ENCODE data around the gene SH3RF3. TPM values are rescaled to one million over a fixed set of nuclear protein-coding genes. Genes with fewer than 3 reads are reported as not detected.

Gene SH3RF3
- total and polyA plus RNA-seq, 2 of the 13 experiments (the other 11 are each of a cell fraction or from before 2014, with no cell fraction given) = 0.04 TPM; not detected in 1

- Histone ChIP-seq H3K9ac (ENCODE audit: insufficient read depth, low read depth, low read length) (no peak overlapping the region), H3K4me3 (replicated peaks in 1 of 3; ENCODE audit: insufficient read depth in 1 of 3, low read depth in 2 of 3, low read length in 3 of 3) (no peak overlapping the region), H3K27ac (ENCODE audit: extremely low read length, insufficient read depth, low read length) (no peak overlapping the region), H3K79me2 (ENCODE audit: insufficient read depth, low read length) (no peaks in the 10 kb centered on the region), H3K36me3 (replicated peaks in 1 of 2; ENCODE audit: control insufficient read depth in 1 of 2, insufficient read depth in 2 of 2, low read length in 2 of 2) (no peaks in the 10 kb centered on the region), H3K4me2 (ENCODE audit: low read depth, low read length) (no peak overlapping the region; the same call in 1 of the 2 replicates), H4K20me1 (ENCODE audit: insufficient read depth, low read length) (no peaks in the 10 kb centered on the region; the same call in 1 of the 2 replicates), H3K27me3 (ENCODE audit: control insufficient read depth in 1 of 2, insufficient read depth in 2 of 2, low read length in 2 of 2) (peaks cover 0 to 14% of the 10 kb centered on the region in 2 experiments; a peak in 2 of 5 replicates), H2AFZ (ENCODE audit: low read length) (no peak overlapping the region), H3K4me1 (ENCODE audit: insufficient read depth, low read length) (peaks cover 31% of the 10 kb centered on the region), H3K9me3 (ENCODE audit: low read length) (no peaks in the 10 kb centered on the region)
- DNase-seq (ENCODE audit: low spot score) = no peak
- ChIA-PET POLR2A (no interaction called here), CTCF (ENCODE audit: low intra/inter-chr PET ratio, low total read pairs) (no interaction called here)
- WGBS (ENCODE audit: low lambda C conversion rate) = 68% methylated on average over 5 of the region's 5 CpGs
- TF ChIP-seq ZNF329 (CRISPR knock-in tag; IDR thresholded peaks at IDR 0.05; ENCODE audit: low read depth) (no peak), PPARG (CRISPR knock-in tag; conservative IDR thresholded peaks at IDR 0.05) (no peak), ATF5 (CRISPR knock-in tag; IDR thresholded peaks at IDR 0.05; ENCODE audit: low read depth) (no peak), ATF7 (IDR thresholded peaks at IDR 0.05) (no peak), ATF7 (CRISPR knock-in tag; IDR thresholded peaks at IDR 0.05) (no peak), ZNF383 (CRISPR knock-in tag; IDR thresholded peaks at IDR 0.05; ENCODE audit: borderline replicate concordance) (no peak), ZNF10 (CRISPR knock-in tag; IDR thresholded peaks at IDR 0.05; ENCODE audit: borderline replicate concordance, low read depth) (no peak), SOX5 (CRISPR knock-in tag; IDR thresholded peaks at IDR 0.05; ENCODE audit: borderline replicate concordance) (no peak), DNMT3B (CRISPR knock-in tag; conservative IDR thresholded peaks at IDR 0.05) (no peak), NCOA1 (CRISPR knock-in tag; IDR thresholded peaks at IDR 0.05) (no peak), KDM6A (CRISPR knock-in tag; IDR thresholded peaks at IDR 0.05; ENCODE audit: low read depth) (no peak), ZNF547 (CRISPR knock-in tag; IDR thresholded peaks at IDR 0.05) (no peak), ZNF367 (CRISPR knock-in tag; IDR thresholded peaks at IDR 0.05; ENCODE audit: borderline replicate concordance) (no peak), RNF2 (conservative IDR thresholded peaks at IDR 0.05; ENCODE audit: low read depth) (no peak), POLR2AphosphoS2 (IDR thresholded peaks at IDR 0.05; ENCODE audit: low read depth, low read length) (no peak), ZNF512B (CRISPR knock-in tag; IDR thresholded peaks at IDR 0.05; ENCODE audit: borderline replicate concordance) (no peak), RAD51 (IDR thresholded peaks at IDR 0.05; ENCODE audit: borderline replicate concordance) (no peak), ZNF782 (CRISPR knock-in tag; IDR thresholded peaks at IDR 0.05; ENCODE audit: borderline replicate concordance) (no peak), TCF12 (IDR thresholded peaks at IDR 0.05) (no peak), TCF12 (CRISPR knock-in tag; IDR thresholded peaks at IDR 0.05) (no peak), POLR2AphosphoS5 (IDR thresholded peaks at IDR 0.05; ENCODE audit: low read depth, low read length) (no peak)
- BruUV-seq (replicated peaks) = no TSS peak
- ATAC-seq = no peak
- no peak for FAIRE-seq
- in situ Hi-C loops (cut with HindIII; ENCODE audit: extremely low pct_ligation_motif_present, low pct_unique_long_range_greater_than_20kb) (no loop called here), intact Hi-C loops (cut with micrococcal nuclease; ENCODE audit: unreplicated experiment) (loop anchor here (5.0 kb wide), 1 partner anchor 632 kb away; no protein-coding TSS in a partner anchor)
Measured at GRCh38 chr2:109514857-109515256, 385.9 kb downstream of the SH3RF3 start.
